Colonic mucosa (tissue), 4 donors: ENCODE data around the gene TTLL6. TPM values are rescaled to one million over a fixed set of nuclear protein-coding genes. Genes with fewer than 3 reads are reported as not detected.

Source experiments
- DNase-seq: peaks from one replicate; pipeline ENCODE4 v3.0.0-alpha.2; 2020
- H3K27ac ChIP-seq: fragments of 200-600 bp; one replicate; pipeline ENCODE4 v1.8.0; 2021
- H3K27me3 ChIP-seq: fragments of 200-600 bp; one replicate; pipeline ENCODE4 v1.8.0; 2021
- H3K36me3 ChIP-seq: fragments of 200-600 bp; one replicate; pipeline ENCODE4 v1.8.0; 2021
- H3K4me1 ChIP-seq: fragments of 200-600 bp; one replicate; pipeline ENCODE4 v1.8.0; 2021; ENCODE audit warnings: mild to moderate bottlenecking
- H3K4me3 ChIP-seq: fragments of 200-600 bp; one replicate; pipeline ENCODE4 v1.8.0; 2021
- H3K9ac ChIP-seq, 2 donors: one replicate each; pipeline ENCODE4 v1.7.0; 2013; ENCODE audit warnings: control low read depth in 2 of 2, low read depth in 2 of 2, low read length in 2 of 2
- H3K9me3 ChIP-seq: fragments of 200-600 bp; one replicate; pipeline ENCODE4 v1.8.0; 2021
- intact Hi-C: fragments of 100-400 bp; cut with DNase I; formaldehyde crosslinking; loops from one replicate; pipeline ENCODE4 v1.14.1; 2022
- total RNA-seq, 2 donors: library from RNA; stranded (reverse); fragmentation: NEBNext Ultra II Directional in 1 of 2; extraction: Animal tissue kit (Norgen Biotek cat#: 25700) in 1 of 2; gene quantifications; one replicate each; pipeline ENCODE4 v1.2.1, GENCODE V29; 2021
- TF ChIP-seq, protein P1 (sequence below): fragments of 200-600 bp; IDR thresholded peaks from one replicate; pipeline ENCODE4 v1.8.0; 2022; ENCODE audit warnings: antibody characterized with exemption, mild to moderate bottlenecking
- donor health status: healthy.
- donor health status: DM: no; HTN: no; CAD: no.
- donor health status: DM: no; HTN: no; CAD: no.

The TTLL6 gene
- total RNA-seq, 2 donors from 2014 or later, result 8.2 to 18.7 TPM

DNA sequence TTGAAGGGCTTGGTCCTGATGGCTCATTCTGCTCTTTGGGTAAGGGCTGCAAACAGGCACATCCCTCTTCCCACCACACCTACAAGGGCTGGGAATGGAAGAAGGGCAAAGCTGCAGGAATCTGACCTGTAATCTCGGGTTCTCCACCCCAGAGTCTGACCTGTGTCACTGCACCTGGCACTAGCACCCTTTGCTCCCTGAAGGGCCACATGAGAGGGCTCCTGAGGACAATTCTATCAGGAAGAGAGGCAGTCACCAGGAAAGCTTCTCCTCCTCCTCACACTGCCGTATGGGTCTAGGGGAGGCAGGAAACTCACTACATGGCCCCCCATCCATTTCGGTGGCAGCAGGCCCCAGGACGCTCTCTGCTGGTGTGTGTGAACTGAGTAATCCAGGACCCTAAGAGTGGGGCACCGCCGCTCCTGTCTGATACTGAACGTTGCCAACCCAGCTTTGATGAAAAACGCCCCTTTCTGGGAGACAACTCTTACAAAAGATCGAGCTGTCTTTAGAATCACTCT is 26.4 kb downstream of the TTLL6 start:
- no peaks in the 10 kb centered on the region for H3K27me3 ChIP-seq
- no peaks in the 10 kb centered on the region for H3K4me1 ChIP-seq
- H3K9ac ChIP-seq, result peak overlapping the region in 1 of 2 donors; percentile 65
- H3K27ac ChIP-seq, result peak overlapping the region; percentile 71
- TF ChIP-seq, protein P1, sequence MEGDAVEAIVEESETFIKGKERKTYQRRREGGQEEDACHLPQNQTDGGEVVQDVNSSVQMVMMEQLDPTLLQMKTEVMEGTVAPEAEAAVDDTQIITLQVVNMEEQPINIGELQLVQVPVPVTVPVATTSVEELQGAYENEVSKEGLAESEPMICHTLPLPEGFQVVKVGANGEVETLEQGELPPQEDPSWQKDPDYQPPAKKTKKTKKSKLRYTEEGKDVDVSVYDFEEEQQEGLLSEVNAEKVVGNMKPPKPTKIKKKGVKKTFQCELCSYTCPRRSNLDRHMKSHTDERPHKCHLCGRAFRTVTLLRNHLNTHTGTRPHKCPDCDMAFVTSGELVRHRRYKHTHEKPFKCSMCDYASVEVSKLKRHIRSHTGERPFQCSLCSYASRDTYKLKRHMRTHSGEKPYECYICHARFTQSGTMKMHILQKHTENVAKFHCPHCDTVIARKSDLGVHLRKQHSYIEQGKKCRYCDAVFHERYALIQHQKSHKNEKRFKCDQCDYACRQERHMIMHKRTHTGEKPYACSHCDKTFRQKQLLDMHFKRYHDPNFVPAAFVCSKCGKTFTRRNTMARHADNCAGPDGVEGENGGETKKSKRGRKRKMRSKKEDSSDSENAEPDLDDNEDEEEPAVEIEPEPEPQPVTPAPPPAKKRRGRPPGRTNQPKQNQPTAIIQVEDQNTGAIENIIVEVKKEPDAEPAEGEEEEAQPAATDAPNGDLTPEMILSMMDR, result no peak
- H3K36me3 ChIP-seq, result no peaks in the 10 kb centered on the region
- H3K9me3 ChIP-seq, result no peaks in the 10 kb centered on the region
- DNase-seq, result peak; percentile 72
- H3K4me3 ChIP-seq, result no peak overlapping the region
- intact Hi-C loops, result loop anchor here (2.0 kb wide), 1 partner anchor 66 kb away; no protein-coding TSS in a partner anchor

DNA sequence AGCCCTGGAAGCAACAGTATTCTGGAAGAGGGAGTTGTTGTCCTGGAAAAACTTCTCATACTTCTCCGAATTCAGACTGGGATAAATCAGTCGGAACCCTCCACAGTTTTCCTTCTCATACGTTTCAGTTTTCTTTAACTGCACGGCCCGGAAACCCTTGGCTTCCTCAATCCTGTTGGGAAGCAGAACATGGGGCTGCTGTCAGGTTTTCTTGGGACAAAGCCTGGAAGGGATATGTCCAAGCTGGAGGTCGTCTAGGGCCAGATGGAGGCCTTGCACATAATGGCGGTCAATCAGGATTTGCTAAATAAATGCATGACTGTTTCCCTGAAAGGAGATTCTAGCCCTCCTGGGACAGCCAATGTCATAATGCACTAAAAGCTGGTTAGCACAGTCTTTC is 29.2 kb downstream of the TTLL6 start:
- no peak overlapping the region for H3K4me3 ChIP-seq
- no peaks in the 10 kb centered on the region for H3K9me3 ChIP-seq
- intact Hi-C loops, result loop anchor here (2.0 kb wide), 1 partner anchor 109 kb away; no protein-coding TSS in a partner anchor
- H3K4me1 ChIP-seq, result no peaks in the 10 kb centered on the region
- DNase-seq, result no peak
- H3K9ac ChIP-seq, result no peak overlapping the region
- H3K27ac ChIP-seq, result no peak overlapping the region
- H3K27me3 ChIP-seq, result no peaks in the 10 kb centered on the region
- TF ChIP-seq, protein P1, result no peak
- H3K36me3 ChIP-seq, result no peaks in the 10 kb centered on the region

DNA sequence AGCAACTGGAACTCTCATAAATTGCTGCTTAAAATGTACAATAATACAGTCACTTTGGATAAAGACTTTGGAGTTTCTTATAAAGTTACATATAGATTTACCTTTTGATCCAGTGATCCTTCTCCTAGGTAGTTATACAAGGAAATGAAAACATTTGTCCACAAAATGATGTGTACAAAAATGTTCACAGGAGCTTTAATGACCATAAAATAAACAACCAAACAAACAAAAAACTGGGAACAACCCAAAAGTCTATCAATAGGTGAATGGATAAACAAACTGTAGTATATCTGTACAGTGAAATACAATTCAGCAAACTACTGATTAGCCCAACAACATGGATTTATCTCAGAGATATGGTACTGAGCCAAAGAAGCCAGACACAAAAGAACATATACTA is 37.6 kb downstream of the TTLL6 start:
- Histone ChIP-seq H3K4me3 (no peak overlapping the region), H3K27ac (no peak overlapping the region), H3K9me3 (no peaks in the 10 kb centered on the region), H3K9ac (no peak overlapping the region), H3K4me1 (no peaks in the 10 kb centered on the region), H3K27me3 (no peaks in the 10 kb centered on the region), H3K36me3 (no peaks in the 10 kb centered on the region)
- intact Hi-C loops, result no loop called here
- no peak for DNase-seq
- TF ChIP-seq, protein P1, result no peak

DNA sequence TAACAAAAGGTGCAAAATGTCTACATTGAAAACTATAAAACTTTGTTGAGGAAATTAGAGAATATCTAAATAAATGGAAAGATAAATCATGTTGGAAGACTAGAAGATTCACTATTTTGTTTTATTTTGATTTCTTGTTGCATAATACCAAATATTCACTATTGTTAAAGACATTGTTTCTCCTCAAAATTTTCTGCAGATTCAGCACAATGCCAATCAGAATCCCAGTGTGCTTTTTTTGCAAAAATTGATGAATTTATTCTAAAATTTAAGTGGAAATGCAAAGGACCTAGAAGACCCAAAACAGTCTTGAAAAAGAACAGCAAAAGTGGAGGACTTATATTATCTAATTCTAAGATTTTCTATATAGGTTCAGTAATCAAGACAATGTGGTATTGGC is 40.4 kb downstream of the TTLL6 start:
- no peaks in the 10 kb centered on the region for H3K27me3 ChIP-seq
- H3K4me1 ChIP-seq, result no peaks in the 10 kb centered on the region
- no peak for DNase-seq
- H3K4me3 ChIP-seq, result no peak overlapping the region
- TF ChIP-seq, protein P1, result no peak
- no peak overlapping the region for H3K9ac ChIP-seq
- intact Hi-C loops, result no loop called here
- no peak overlapping the region for H3K27ac ChIP-seq
- no peaks in the 10 kb centered on the region for H3K36me3 ChIP-seq
- H3K9me3 ChIP-seq, result no peaks in the 10 kb centered on the region

DNA sequence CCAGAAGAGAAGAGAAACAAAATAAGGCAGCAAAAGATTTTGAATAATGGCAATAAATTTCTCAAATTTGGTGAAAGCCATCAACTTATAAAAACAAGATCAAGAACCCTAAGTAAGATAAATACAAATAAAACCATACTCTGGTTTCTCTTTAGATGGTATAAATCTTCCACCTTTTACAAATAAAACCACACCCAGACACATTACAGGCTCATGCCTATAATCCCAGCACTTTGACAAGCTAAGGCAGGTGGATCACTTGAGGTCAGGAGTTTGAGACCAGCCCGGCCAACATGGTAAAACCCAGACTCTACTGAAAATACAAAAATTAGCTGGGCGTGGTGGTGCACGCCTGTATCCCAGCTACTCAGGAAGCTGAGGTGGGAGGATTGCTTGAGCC is 43.8 kb downstream of the TTLL6 start:
- no peak overlapping the region for H3K9ac ChIP-seq
- H3K27me3 ChIP-seq, result no peaks in the 10 kb centered on the region
- intact Hi-C loops, result no loop called here
- no peak overlapping the region for H3K27ac ChIP-seq
- TF ChIP-seq, protein P1, result no peak
- no peaks in the 10 kb centered on the region for H3K4me1 ChIP-seq
- no peaks in the 10 kb centered on the region for H3K36me3 ChIP-seq
- H3K4me3 ChIP-seq, result no peak overlapping the region
- no peak for DNase-seq
- no peaks in the 10 kb centered on the region for H3K9me3 ChIP-seq
